Naive thymus-derived CD4-positive, alpha-beta T cell (primary cell): ENCODE measurements around the gene KCNIP1. TPM values are rescaled to one million over a fixed set of nuclear protein-coding genes. Genes with fewer than 3 reads are reported as not detected.

Source experiments
- ATAC-seq: fragments of 150-1000 bp; cut with Tn5 transposase; 2 replicates; pipeline ENCODE4 v1.10.0; 2021; ENCODE audit warnings: mild to moderate bottlenecking, moderate library complexity
- CTCF ChIA-PET: fragments of 350-600 bp; sonication (Branson Sonifier 250); formaldehyde crosslinking; loops from one replicate; lab custom pipeline; 2021; ENCODE audit warnings: antibody characterized with exemption; lab: Charles Lee
- POLR2A ChIA-PET: fragments of 350-600 bp; sonication (Branson Sonifier 250); formaldehyde crosslinking; loops from one replicate; lab custom pipeline; 2021; ENCODE audit warnings: antibody characterized with exemption, inconsistent platforms; lab: Charles Lee
- DNase-seq, 9 donors: peaks; one replicate each; pipeline versions ENCODE4 v3.0.0 to v3.0.0-alpha.2; 2020 to 2022; ENCODE audit warnings: mixed read lengths in 1 of 9
- H3K27ac ChIP-seq: one replicate; pipeline ENCODE4 v1.7.0; 2013; ENCODE audit warnings: mild to moderate bottlenecking, low read depth, low read length, moderate library complexity
- H3K27me3 ChIP-seq, 2 donors: one replicate each; pipeline ENCODE4 v1.7.0; 2013; ENCODE audit warnings: low read length in 2 of 2, mild to moderate bottlenecking in 2 of 2, moderate library complexity in 2 of 2; ENCODE audit not compliant: control insufficient read depth in 2 of 2, insufficient read depth in 2 of 2
- H3K36me3 ChIP-seq, 3 experiments: 1 replicate in 2 of 3; 2 replicates in 1 of 3; pipeline ENCODE4 v1.7.0; 2013; ENCODE audit warnings: low read length in 3 of 3, mild to moderate bottlenecking in 3 of 3, moderate library complexity in 1 of 3; ENCODE audit not compliant: insufficient read depth in 3 of 3, control insufficient read depth in 2 of 3
- H3K4me1 ChIP-seq, 2 donors: one replicate each; pipeline ENCODE4 v1.7.0; 2013; ENCODE audit warnings: low read length in 2 of 2, mild to moderate bottlenecking in 2 of 2, moderate library complexity in 1 of 2; ENCODE audit not compliant: control insufficient read depth in 2 of 2, insufficient read depth in 2 of 2
- H3K4me3 ChIP-seq: 2 replicates; pipeline ENCODE4 v1.7.0; 2013; ENCODE audit warnings: mild to moderate bottlenecking, low read length
- H3K9me3 ChIP-seq, 3 experiments: 1 replicate in 2 of 3; 2 replicates in 1 of 3; pipeline ENCODE4 v1.7.0; 2013; ENCODE audit warnings: low read length in 3 of 3; ENCODE audit not compliant: control insufficient read depth in 2 of 3
- H3K27ac Mint-ChIP-seq, 9 donors: one replicate each; pipeline ENCODE4 v1.8.0; 2020 to 2022; ENCODE audit warnings: mixed read lengths in 9 of 9, mild to moderate bottlenecking in 8 of 9, moderate library complexity in 5 of 9, inconsistent platforms in 2 of 9
- H3K27me3 Mint-ChIP-seq, 5 donors: one replicate each; pipeline ENCODE4 v1.8.0; 2021 to 2022; ENCODE audit warnings: mixed read lengths in 5 of 5, mild to moderate bottlenecking in 1 of 5
- H3K36me3 Mint-ChIP-seq, 5 donors: one replicate each; pipeline ENCODE4 v1.8.0; 2020 to 2022; ENCODE audit warnings: mixed read lengths in 5 of 5, mild to moderate bottlenecking in 3 of 5, inconsistent platforms in 1 of 5
- H3K4me1 Mint-ChIP-seq, 7 donors: one replicate each; pipeline ENCODE4 v1.8.0; 2020 to 2022; ENCODE audit warnings: mixed read lengths in 7 of 7, mild to moderate bottlenecking in 3 of 7, inconsistent platforms in 1 of 7
- H3K4me3 Mint-ChIP-seq, 10 donors: one replicate each; pipeline ENCODE4 v1.8.0; 2020 to 2022; ENCODE audit warnings: mild to moderate bottlenecking in 10 of 10, mixed read lengths in 10 of 10, moderate library complexity in 6 of 10, inconsistent platforms in 2 of 10
- H3K9me3 Mint-ChIP-seq, 11 donors: one replicate each; pipeline ENCODE4 v1.8.0; 2020 to 2022; ENCODE audit warnings: mixed read lengths in 11 of 11, mild to moderate bottlenecking in 4 of 11, inconsistent platforms in 1 of 11, moderate library complexity in 1 of 11
- intact Hi-C, 2 donors: fragments of 100-400 bp; cut with micrococcal nuclease; formaldehyde crosslinking; loops; one replicate each; pipeline ENCODE4 v1.15.1; 2023
- polyA plus RNA-seq, 2 donors: library from polyadenylated mRNA; unstranded; fragments of 300-500 nt; fragmentation: Illumina TruSeq; gene quantifications; one replicate each; pipeline ENCODE4 v1.2.3, GENCODE V29; 2021
- total RNA-seq, 6 experiments: library from RNA in 5 of 6; stranded (reverse) in 5 of 6; gene quantifications; 1 replicate in 5 of 6; 2 replicates in 1 of 6; pipeline ENCODE4 v1.2.3 and lab custom pipeline; 2021 to 2026

The KCNIP1 gene
- total and polyA plus RNA-seq, 7 experiments from 2014 or later = not detected

DNA sequence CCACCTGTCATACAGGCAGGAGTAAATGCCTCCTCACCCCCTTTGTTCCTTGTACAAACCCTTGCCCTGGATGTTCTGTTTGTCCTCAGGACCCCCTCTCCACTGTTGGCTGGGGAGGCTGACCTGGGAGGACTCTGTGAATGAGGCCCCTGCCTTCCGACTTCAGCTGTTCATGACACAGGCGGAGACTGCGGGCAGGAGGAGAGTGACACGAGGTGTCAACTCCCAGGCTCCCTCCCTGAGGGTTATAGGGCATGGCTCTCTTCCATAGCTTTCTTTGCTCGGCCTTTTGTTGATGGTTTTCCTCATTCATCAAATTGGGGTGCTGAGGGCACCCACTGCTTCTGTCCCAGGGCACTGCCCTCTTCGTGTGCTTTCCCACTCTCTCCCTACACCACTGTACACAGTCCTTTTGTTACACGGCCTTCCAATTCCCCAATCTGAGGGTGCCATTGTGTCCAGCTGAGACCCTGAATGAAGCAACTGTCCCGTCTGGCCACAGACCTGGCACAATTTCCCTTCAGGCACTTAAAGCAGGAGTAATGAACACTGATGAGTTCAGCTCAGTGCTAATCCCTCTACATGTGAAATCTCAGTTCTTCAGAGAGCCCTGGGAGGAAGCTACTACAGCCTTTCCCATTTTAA, 33.8 kb downstream of the KCNIP1 start:
- H3K27me3 Mint-ChIP-seq = peaks cover 0 to 35% (median 16%) of the 10 kb centered on the region in 5 donors

DNA sequence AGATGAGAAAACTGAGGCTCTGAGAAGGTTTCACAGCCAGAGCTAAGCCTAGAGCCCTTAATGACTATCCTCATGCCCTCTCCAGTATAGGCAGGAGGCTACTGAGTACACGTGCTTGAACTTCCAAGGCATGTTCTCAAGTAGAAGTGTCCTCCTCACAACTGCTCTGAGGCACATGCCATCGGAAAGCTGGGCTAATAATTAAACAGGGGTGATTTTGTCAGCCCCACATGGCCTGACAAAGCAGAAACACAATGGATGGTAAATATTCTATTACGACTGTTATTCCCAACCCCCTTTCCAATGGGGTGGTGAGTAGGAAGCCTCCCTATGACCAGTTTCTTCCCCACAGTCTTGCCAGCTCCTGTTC, 34.3 kb downstream of the KCNIP1 start:
- Mint-ChIP-seq H3K27ac (no peak overlapping the region), H3K36me3 (no peaks in the 10 kb centered on the region), H3K4me3 (no peak overlapping the region), H3K27me3 (peaks cover 0 to 30% (median 11%) of the 10 kb centered on the region in 5 donors), H3K4me1 (peaks cover 0 to 9% (median 0%) of the 10 kb centered on the region in 7 donors), H3K9me3 (peaks cover 0 to 2% (median 0%) of the 10 kb centered on the region in 11 donors)
- Histone ChIP-seq H3K9me3 (no peaks in the 10 kb centered on the region), H3K36me3 (no peaks in the 10 kb centered on the region), H3K4me1 (no peaks in the 10 kb centered on the region), H3K27ac (no peak overlapping the region), H3K27me3 (no peaks in the 10 kb centered on the region), H3K4me3 (no peak overlapping the region)
- DNase-seq = no peak
- ATAC-seq = no peak
- ChIA-PET CTCF (no interaction called here), POLR2A (no interaction called here)
- intact Hi-C loops = no loop called here

More for the DNA sequence above, 33.8 kb downstream of the KCNIP1 start:
- intact Hi-C loops = no loop called here
- Mint-ChIP-seq H3K9me3 (peaks cover 0 to 2% (median 0%) of the 10 kb centered on the region in 11 donors), H3K36me3 (no peaks in the 10 kb centered on the region), H3K4me1 (peaks cover 0 to 9% (median 0%) of the 10 kb centered on the region in 7 donors), H3K27ac (no peak overlapping the region), H3K4me3 (no peak overlapping the region)
- no peaks in the 10 kb centered on the region for H3K4me1 ChIP-seq
- no peaks in the 10 kb centered on the region for H3K36me3 ChIP-seq
- no peaks in the 10 kb centered on the region for H3K9me3 ChIP-seq
- ATAC-seq (no peak), DNase-seq (no peak)
- H3K4me3 ChIP-seq = no peak overlapping the region
- no peaks in the 10 kb centered on the region for H3K27me3 ChIP-seq
- ChIA-PET CTCF (no interaction called here), POLR2A (no interaction called here)
- no peak overlapping the region for H3K27ac ChIP-seq

DNA sequence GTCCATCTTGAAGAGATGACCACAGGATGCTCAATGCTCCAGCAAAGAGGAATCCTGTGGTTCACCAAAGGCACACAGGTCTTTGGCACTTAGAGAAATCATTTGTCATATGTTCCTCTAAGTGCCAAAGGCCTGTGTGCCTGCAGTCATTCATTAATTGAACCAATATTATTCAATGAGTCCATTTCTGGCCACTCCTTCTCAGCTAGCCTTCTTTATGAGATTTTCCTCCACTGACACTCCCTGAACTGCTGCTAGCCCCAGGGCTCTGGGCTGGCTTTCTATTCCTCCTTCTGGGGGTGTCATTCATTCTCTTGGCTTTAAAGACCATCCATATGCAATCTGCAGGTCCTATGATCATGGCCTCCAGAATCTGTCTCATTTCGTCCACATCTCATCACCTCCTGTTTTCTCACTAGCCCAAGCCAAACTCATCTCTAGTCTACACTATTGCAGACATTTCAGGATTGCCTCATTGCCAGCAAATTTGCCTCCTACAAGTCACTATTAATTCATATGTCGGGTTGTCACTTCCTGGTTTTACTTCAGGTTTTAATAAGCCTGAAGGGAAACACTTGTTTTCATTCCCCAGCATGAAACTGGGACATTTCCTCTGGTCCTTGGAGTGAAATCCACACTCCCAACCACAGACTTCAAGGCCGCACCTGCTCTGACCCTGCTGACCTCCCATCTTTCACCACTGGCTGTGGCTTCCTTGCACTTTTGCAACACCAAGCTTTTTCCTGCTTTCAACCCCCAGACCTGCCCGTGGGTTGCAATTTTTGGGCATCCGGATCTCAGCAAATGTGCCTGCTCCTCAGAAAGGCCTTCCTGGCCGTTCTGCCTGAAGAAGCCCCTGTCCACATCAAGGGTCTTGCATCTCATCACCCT, 35.1 kb downstream of the KCNIP1 start:
- Mint-ChIP-seq H3K27ac (no peak overlapping the region), H3K9me3 (peaks cover 0 to 2% (median 0%) of the 10 kb centered on the region in 11 donors), H3K36me3 (no peaks in the 10 kb centered on the region), H3K4me1 (peaks cover 0 to 9% (median 0%) of the 10 kb centered on the region in 7 donors), H3K4me3 (no peak overlapping the region), H3K27me3 (peaks cover 0 to 30% (median 11%) of the 10 kb centered on the region in 5 donors)
- POLR2A ChIA-PET = no interaction called here
- Histone ChIP-seq H3K27me3 (no peaks in the 10 kb centered on the region), H3K27ac (no peak overlapping the region), H3K4me1 (no peaks in the 10 kb centered on the region), H3K4me3 (no peak overlapping the region), H3K9me3 (no peaks in the 10 kb centered on the region), H3K36me3 (no peaks in the 10 kb centered on the region)
- CTCF ChIA-PET = no interaction called here
- DNase-seq = no peak
- intact Hi-C loops = no loop called here
- peak; percentile 37 for ATAC-seq

DNA sequence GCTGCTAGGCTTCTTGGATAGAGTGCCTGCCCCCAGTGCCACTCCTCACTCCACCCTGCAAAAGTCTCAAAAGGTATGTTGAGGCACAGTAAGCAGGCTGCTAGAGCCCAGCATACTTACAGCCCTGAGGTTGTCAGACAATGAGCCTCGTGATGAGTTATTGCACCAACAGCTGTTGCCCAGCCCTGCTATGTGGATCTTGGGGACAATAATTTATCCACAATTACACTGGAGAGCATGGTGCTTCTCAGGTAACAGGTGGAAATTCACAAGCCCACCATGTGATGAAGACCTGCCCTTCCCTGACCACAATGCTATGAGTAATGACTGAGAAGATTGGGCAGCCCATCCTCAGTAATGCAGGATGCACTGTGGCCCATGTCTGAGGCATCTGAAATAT, 36.5 kb downstream of the KCNIP1 start:
- Mint-ChIP-seq H3K27me3 (peaks cover 0 to 22% (median 13%) of the 10 kb centered on the region in 5 donors), H3K9me3 (peaks cover 0 to 7% (median 4%) of the 10 kb centered on the region in 11 donors), H3K27ac (no peak overlapping the region), H3K4me1 (peaks cover 0 to 6% (median 0%) of the 10 kb centered on the region in 7 donors), H3K4me3 (no peak overlapping the region), H3K36me3 (no peaks in the 10 kb centered on the region)
- DNase-seq (no peak), ATAC-seq (no peak)
- ChIA-PET POLR2A (no interaction called here), CTCF (no interaction called here)
- Histone ChIP-seq H3K4me3 (no peak overlapping the region), H3K27me3 (no peaks in the 10 kb centered on the region), H3K27ac (no peak overlapping the region), H3K4me1 (no peaks in the 10 kb centered on the region), H3K36me3 (no peaks in the 10 kb centered on the region), H3K9me3 (peaks cover 0 to 3% (median 0%) of the 10 kb centered on the region in 3 experiments)
- intact Hi-C loops = no loop called here

DNA sequence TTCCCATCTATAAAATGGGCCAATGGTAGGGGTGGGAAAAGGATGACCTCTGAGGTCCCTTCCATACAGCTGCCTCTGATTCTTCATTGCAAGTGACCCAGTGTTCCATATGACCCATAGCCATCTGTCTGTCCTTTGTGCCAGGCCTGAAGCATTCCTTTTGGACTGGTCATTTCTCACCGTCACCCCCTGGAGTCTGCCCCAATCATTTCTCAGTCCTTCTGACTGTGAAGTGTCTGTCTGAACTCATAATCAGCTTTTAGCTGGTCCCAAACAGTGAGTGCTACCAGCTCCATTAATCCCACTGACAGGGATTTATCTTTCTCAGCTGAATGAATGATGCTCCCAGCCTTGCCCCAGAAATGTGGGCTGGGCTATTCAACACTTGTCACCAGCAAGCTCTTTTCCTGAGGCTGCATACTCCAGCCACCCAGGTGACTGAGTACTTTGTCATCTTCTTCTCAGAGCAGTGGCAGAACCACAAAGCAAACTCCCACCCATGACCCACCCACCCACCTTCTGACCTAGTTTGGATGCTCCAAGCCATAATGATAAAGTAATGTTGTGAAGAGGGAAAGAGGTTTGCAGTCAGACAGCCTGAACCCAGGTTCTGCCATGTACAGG, 37.4 kb downstream of the KCNIP1 start:
- Mint-ChIP-seq H3K4me3 (no peak overlapping the region), H3K27me3 (peaks cover 0 to 21% (median 19%) of the 10 kb centered on the region in 5 donors), H3K9me3 (peaks cover 2 to 17% (median 8%) of the 10 kb centered on the region in 11 donors), H3K27ac (no peak overlapping the region), H3K36me3 (peaks cover 0 to 6% (median 0%) of the 10 kb centered on the region in 5 donors), H3K4me1 (peaks cover 0 to 6% (median 0%) of the 10 kb centered on the region in 7 donors)
- Histone ChIP-seq H3K27me3 (no peaks in the 10 kb centered on the region), H3K9me3 (peaks cover 0 to 9% (median 0%) of the 10 kb centered on the region in 3 experiments), H3K4me3 (no peak overlapping the region), H3K4me1 (no peaks in the 10 kb centered on the region), H3K27ac (no peak overlapping the region), H3K36me3 (no peaks in the 10 kb centered on the region)
- CTCF ChIA-PET = no interaction called here
- DNase-seq = no peak
- intact Hi-C loops = no loop called here
- ATAC-seq = no peak
- POLR2A ChIA-PET = no interaction called here

DNA sequence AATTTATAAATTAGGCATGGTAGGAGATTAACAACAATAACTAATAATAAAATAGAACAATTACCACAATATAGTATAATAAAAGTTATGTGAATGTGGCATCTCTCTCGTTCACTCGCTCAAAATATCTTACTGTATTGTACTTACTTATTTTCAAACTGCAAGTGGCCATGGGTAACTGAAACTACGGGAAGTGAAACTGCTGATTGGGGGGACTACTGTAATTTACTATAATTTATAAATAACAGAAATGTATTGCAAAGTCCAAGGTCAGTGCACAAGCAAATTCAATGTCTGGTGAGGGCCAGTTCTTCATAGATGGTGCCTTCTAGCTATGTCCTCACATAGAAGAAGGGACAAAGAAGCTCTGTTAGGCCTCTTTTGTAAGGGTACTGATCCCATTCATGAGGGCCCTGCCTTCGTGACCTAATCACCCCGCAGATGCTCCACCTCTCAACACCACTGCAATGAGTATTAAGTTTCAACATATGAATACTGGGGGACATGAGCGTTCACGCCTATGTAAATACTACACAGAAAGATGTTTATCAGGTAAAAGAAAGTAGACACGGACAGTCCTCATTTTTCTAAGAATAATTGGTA, 39.0 kb downstream of the KCNIP1 start:
- Histone ChIP-seq H3K4me3 (no peak overlapping the region), H3K36me3 (no peaks in the 10 kb centered on the region), H3K4me1 (no peaks in the 10 kb centered on the region), H3K27ac (no peak overlapping the region), H3K9me3 (peaks cover 0 to 9% (median 0%) of the 10 kb centered on the region in 3 experiments), H3K27me3 (no peaks in the 10 kb centered on the region)
- H3K27me3 Mint-ChIP-seq = peaks cover 9 to 26% (median 22%) of the 10 kb centered on the region in 5 donors
- ChIA-PET POLR2A (no interaction called here), CTCF (no interaction called here)
- H3K27ac Mint-ChIP-seq = no peak overlapping the region
- peaks cover 0 to 6% (median 0%) of the 10 kb centered on the region in 5 donors for H3K36me3 Mint-ChIP-seq
- peaks cover 0 to 4% (median 0%) of the 10 kb centered on the region in 7 donors for H3K4me1 Mint-ChIP-seq
- H3K9me3 Mint-ChIP-seq = peaks cover 2 to 24% (median 10%) of the 10 kb centered on the region in 11 donors
- no peak overlapping the region for H3K4me3 Mint-ChIP-seq
- DNase-seq (no peak), ATAC-seq (no peak)
- intact Hi-C loops = no loop called here
